GM12865 (cell line): ENCODE measurements around the gene RFX2.

Experiments
- DNase-seq: peaks from one replicate; pipeline ENCODE4 v3.0.0; 2010; ENCODE audit warnings: low read depth
- H3K4me3 ChIP-seq: 2 replicates; pipeline ENCODE4 v1.5.1; 2011; ENCODE audit warnings: mild to moderate bottlenecking, low read depth, low read length, control low read depth
- TF ChIP-seq, protein P1 (sequence below): IDR thresholded peaks from 2 replicates; pipeline ENCODE4 v1.5.1; 2011; ENCODE audit warnings: low read length, control low read depth, low read depth, inconsistent platforms; ENCODE audit not compliant: insufficient read depth; ENCODE audit errors: missing control alignments

The RFX2 gene

DNA sequence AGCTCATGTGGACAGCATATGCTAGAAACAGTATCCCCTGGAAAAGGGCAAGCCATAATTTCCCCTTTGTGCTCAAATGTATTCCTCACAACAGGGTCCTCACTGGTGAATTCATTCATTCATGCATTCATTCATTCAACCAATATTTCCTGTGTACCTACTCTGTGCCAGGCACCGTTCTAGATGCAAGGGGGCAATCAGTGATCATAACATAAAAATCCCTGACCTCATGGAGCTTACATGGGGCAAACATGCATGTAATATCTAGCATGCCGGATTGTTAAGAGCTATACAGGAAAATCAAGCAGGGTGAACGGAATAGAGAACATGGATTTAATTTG is 134.9 kb downstream of the RFX2 start:
- TF ChIP-seq, protein P1, sequence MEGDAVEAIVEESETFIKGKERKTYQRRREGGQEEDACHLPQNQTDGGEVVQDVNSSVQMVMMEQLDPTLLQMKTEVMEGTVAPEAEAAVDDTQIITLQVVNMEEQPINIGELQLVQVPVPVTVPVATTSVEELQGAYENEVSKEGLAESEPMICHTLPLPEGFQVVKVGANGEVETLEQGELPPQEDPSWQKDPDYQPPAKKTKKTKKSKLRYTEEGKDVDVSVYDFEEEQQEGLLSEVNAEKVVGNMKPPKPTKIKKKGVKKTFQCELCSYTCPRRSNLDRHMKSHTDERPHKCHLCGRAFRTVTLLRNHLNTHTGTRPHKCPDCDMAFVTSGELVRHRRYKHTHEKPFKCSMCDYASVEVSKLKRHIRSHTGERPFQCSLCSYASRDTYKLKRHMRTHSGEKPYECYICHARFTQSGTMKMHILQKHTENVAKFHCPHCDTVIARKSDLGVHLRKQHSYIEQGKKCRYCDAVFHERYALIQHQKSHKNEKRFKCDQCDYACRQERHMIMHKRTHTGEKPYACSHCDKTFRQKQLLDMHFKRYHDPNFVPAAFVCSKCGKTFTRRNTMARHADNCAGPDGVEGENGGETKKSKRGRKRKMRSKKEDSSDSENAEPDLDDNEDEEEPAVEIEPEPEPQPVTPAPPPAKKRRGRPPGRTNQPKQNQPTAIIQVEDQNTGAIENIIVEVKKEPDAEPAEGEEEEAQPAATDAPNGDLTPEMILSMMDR, result no peak
- H3K4me3 ChIP-seq, result peak overlapping the region; percentile 9
- DNase-seq, result no peak

DNA sequence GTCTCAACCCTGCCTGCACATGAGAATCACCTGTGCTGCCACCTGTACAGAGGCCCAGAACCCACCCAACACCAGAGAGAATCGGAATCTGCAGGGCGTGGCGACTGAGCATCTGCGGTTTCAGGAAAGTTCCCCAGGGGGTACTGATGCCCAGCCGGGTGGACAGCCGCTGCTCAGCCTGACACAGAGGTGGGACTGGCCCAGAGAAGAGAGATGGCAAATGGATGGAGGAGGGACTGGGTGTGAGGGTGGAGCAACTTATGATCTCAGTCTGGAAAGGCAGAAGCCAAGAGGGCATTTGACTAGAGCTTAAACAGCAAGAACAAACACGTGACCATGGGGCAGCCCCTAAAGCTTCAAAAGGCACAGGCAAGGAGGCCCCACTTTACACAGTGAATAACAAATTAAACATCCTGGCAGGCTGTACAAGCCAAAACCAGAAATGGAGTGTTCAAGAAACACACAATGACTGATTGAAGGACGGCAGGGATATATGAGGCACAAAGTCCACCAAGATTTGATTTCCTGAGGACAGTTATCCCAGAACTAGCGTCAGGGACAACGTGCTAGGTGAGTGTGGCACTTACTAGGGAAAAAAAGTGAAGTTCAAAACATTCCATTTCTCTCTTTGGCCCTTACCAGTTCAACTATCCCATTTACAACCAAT is 135.4 kb downstream of the RFX2 start:
- TF ChIP-seq, protein P1, result no peak
- peak; percentile 67 for DNase-seq
- H3K4me3 ChIP-seq, result peak overlapping the region; percentile 9

DNA sequence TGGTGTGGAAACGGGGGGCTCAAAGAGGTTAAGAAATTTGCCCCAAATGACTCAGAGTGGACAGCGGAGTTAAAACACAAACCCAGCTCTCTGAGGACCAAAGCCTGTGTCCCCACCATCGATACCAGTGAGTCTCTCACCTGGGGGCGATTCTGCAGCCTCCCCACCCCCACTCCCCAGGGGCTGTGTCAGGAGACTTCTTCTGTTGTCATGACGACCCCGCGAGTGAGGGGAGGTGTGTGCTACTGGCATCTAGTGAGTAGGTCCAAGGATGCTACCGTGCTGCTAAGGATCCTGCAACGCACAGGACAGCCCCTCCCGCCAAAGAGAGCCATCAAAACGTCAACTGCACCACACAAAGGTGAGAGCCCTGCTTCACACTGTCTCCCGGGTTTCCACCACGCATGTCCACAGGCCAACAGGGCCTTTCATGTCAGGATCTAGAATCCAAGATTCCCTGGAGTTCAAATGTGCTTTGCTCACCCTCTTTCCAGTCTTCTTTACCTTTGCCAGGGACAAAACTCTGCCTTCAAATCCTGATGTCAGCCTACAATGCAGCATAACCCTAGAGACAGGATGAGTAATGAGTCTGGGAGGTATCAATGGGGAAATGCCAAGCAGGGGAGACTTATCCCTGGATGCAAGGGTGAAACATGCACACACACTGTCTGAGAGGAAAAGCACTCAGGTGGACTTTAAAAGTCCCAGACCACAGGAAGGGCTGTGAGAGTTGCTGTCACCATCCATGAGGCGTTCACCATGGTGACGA is 136.2 kb downstream of the RFX2 start:
- H3K4me3 ChIP-seq, result no peak overlapping the region
- TF ChIP-seq, protein P1, result no peak
- DNase-seq, result no peak

DNA sequence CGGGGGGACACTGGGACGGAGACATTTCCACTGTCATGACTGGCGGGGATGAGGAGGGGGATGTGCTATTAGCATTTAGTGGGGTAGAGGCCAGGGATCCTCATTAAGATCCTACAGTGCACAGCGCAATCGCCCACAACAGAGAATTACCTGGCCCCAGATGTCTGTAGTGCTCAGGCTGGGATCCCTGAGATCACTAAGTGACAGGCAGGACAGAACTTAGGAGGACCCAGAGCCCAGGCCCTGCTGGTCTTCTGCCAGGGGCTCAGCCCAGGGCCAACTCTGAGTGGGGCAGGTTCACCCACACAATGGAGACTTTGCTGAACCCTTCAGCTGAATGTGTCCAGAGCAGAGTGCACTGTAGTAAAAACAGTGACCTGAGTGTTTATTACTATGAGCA is 136.9 kb downstream of the RFX2 start:
- TF ChIP-seq, protein P1, result no peak
- H3K4me3 ChIP-seq, result no peak overlapping the region
- DNase-seq, result no peak

DNA sequence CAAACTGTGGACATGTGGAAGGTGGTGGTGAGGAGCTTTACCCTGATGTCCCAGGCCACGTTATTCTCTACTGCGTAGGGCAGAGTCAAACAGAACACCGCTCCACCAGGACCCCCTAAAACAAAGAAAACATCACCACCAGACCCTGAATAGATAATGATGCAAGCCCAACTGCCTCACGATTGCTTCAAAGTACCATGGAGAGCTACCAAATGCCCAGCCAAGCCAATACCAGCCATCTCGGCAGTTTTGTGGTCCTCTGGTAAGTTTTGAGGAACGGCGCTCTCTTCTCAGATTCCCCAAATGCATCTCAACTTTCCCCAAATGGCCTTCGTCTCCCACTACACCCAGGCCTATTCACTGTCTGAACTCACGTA is 138.0 kb downstream of the RFX2 start:
- TF ChIP-seq, protein P1, result no peak
- no peak for DNase-seq
- H3K4me3 ChIP-seq, result no peak overlapping the region

DNA sequence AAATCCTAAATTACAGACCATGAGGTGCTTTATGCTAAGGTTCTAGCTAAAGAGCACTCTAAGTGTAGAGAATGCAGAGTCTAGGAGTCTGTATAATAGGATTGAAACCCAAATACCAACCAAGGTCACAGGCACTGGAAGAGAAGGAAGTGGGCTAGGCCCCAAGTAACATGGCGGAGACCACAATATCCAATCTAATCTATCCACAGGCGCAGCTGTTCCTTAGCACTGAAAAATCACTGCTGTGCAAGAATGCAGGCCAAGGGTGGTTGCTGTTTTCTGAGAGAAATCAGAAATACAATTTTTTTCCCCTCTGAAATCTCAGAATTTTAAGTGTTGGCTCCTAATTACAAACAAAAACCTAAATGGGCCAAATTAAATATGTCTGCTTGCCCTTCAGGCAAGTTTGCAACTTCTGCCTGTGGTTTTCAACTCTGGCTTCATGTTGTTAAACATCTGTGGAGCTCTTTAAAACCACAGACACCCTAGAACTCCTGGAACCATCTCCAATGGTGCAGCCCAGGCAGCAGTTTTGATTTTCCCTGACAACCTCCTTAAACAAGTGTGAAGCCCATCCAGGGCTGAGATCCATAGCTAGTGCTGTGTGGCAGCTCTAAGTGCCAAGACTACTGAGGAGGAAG is 138.5 kb downstream of the RFX2 start:
- TF ChIP-seq, protein P1, result no peak
- no peak for DNase-seq
- no peak overlapping the region for H3K4me3 ChIP-seq
